HFF-Myc (cell line): ENCODE measurements around the gene PPP6R2.
A peak's percentile ranks its signal among the peaks of the same experiment; 100 is the strongest.
"Not testable (repeated sequence)": the region's sequence is repeated elsewhere in the genome, so short reads cannot be mapped to it uniquely, and the experiment has no call there.

ENCODE experiments used
- DNase-seq: peaks from one replicate; pipeline ENCODE4 v3.0.0-alpha.2; 2011; ENCODE audit warnings: low read depth; ENCODE audit errors: extremely low read depth
- H3K4me3 ChIP-seq: replicated peaks from 2 replicates; pipeline ENCODE4 v1.5.1; 2011; ENCODE audit warnings: low read depth, mild to moderate bottlenecking, control low read depth, low read length
- CTCF ChIP-seq: IDR thresholded peaks from 2 replicates; pipeline ENCODE4 v1.5.1; 2012; ENCODE audit warnings: mild to moderate bottlenecking, low read depth, low read length, control low read depth; ENCODE audit errors: missing control alignments

PPP6R2 gene

GRCh38 chr22:50325444-50326224, 17.5 kb upstream of the PPP6R2 start:
- H3K4me3 ChIP-seq: peak overlapping the region; percentile 61
- no peak for TF ChIP-seq CTCF
- DNase-seq: no peak

GRCh38 chr22:50326225-50326955, 16.7 kb upstream of the PPP6R2 start:
- peak overlapping the region; percentile 61 for H3K4me3 ChIP-seq
- DNase-seq: no peak
- TF ChIP-seq CTCF: no peak

DNA sequence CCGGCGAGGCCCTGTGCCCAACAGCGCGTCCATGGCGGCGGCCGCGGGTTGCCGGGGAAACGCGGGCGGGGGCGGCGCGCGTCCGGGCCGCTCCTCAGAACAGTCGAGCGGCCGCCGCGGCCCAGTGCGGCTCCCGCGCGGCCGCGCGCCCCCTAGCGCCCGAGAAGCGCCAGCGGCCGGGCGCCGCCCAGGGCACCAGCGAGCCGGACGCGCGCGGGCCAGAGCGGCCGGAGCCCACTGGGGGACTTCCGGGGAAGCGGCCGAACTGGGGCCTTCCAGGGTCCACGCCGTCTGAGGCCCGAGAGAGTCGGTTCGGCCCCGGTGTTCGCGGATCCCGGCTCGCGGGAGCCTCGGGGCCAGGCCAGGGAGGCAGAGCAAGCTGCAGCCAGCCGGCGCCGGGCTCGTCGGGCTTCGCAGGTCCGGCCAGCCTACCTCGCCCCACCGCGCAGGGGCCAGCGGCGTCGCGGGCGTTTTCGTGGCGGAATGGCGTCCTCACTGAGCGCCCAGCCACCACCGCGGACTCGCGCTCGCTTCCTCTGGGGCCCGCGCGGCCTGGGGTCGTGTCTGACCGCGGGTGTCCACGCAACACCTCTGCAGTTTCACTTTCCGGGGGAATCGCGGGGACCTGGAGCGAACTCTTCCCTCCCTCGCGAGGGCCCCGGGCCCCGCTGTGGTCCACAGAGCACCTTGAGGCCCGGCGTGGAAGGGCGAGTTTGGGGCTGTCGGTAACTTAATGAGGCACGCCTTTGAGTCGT, 16.0 kb upstream of the PPP6R2 start, which contains the start of gene DENND6B:
Gene DENND6B, minus strand, starts transcription at position 57 of the 755 bp plus-strand sequence. Its CDS starts 24 bp downstream, at position 33.
- no peak for DNase-seq
- peak within 1 kb of the TSS; percentile 61 for H3K4me3 ChIP-seq
- peak; percentile 31 for TF ChIP-seq CTCF

DNA sequence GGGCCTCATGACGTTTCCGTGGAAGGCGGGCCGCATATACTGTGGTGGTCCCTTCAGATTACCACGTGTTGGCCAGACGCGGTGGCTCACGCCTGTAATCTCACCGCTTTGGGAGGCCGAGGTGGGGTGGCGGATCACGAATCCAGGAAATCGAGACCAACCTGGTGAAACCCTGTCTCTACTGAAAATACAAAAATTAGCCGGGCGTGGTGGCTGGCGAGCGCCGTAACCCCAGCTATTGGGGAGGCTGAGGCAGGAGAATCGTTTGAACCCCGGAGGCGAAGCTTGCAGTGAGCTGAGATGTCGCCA, 15.5 kb upstream of the PPP6R2 start:
- TF ChIP-seq CTCF: no peak
- no peak for DNase-seq
- H3K4me3 ChIP-seq: peak overlapping the region; percentile 61

DNA sequence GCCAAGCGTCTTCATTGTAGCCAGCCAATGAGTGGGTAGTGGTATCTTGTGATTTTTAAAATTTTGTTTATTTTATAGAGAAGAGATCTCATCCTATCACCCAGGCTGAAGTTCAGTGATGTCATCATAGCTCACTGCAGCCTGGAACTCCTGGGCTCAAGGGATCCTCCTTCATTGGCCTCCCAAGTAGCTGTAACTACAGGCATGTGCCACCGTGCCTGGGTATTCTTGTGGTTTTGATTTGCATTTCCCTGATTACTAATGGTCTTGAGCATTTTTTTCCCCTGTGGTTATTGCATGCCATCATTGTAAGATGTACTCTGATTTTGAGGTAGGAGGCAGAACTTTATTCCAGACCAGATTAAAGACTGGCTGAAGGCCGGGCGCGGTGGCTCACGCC, 13.9 kb upstream of the PPP6R2 start:
- no peak for TF ChIP-seq CTCF
- no peak for DNase-seq
- H3K4me3 ChIP-seq: no peak overlapping the region

DNA sequence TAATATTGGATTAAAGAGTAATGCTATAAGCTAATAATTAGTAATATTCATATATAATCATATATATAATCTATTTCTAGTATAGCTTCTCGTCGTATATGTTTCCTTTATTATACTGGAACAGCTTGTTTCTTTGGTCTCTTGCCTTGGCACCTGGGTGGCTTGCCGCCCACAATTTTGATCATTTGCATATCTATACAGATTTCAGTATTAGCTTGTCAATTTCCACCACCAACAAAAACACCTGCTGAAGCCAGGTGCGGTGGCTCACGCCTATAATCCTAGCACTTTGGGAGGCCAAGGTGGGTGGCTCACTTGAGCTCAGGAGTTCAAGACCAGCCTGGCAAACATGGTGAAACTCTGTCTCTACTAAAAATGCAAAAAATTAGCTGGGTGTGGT, 8.7 kb upstream of the PPP6R2 start:
- not testable (repeated sequence) for H3K4me3 ChIP-seq

More for the DNA sequence above, 8.7 kb upstream of the PPP6R2 start:
- not testable (repeated sequence) for DNase-seq
